HG02943 (cell line): ENCODE results near the gene PSRC1.
"Not testable (repeated sequence)": the region's sequence is repeated elsewhere in the genome, so short reads cannot be mapped to it uniquely, and the experiment has no call there.

ENCODE experiments used
- ATAC-seq: cut with Tn5 transposase; IDR thresholded peaks from one replicate; pipeline ENCODE4 v1.9.1; 2021; ENCODE audit warnings: mild to moderate bottlenecking, low read depth, moderate library complexity; ENCODE audit not compliant: unreplicated experiment

PSRC1 gene

DNA sequence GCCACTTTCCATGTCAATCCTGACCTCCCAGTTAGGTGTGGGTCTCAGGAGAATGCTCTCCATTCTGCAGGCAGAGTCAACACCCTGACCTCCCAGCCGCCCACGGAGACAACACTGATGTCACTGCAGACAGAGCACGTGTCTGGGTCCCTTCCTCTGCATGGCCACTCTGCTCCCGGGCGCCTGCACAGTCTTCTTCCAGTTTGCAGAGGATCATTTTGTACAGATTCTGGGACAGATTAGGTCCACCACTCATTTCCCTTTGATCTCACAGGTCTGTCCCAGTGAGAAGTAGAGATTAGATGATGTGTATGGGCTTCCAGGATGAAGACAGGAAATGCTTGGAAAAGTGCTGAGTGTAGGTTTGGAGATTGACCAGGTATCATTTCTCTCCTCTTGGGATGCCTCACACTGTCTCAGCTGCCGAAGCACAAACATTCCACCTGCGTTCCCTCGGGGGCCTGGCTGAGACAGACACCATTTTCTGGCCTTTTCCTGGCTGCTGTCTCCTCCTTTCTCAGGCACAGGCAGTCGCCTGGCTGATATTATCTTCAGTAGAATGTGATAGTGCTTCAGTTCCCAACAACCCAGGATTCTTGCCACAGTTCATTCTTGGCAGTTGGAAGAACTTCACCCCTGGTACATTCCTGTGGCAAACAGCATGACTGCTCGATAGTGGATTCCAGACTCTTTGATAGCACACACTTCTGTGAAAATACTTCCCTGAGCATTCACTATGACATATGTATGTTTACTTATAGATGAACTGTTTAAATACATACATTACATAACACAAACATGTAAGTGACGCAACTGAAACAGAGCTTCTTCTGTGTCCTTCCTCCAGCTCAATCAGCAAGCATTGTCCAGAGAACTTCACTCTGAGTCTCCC lies 16.0 kb upstream of the PSRC1 start:
- ATAC-seq: no peak

GRCh38 chr1:109296782-109297181 lies 13.8 kb upstream of the PSRC1 start:
- ATAC-seq: no peak

DNA sequence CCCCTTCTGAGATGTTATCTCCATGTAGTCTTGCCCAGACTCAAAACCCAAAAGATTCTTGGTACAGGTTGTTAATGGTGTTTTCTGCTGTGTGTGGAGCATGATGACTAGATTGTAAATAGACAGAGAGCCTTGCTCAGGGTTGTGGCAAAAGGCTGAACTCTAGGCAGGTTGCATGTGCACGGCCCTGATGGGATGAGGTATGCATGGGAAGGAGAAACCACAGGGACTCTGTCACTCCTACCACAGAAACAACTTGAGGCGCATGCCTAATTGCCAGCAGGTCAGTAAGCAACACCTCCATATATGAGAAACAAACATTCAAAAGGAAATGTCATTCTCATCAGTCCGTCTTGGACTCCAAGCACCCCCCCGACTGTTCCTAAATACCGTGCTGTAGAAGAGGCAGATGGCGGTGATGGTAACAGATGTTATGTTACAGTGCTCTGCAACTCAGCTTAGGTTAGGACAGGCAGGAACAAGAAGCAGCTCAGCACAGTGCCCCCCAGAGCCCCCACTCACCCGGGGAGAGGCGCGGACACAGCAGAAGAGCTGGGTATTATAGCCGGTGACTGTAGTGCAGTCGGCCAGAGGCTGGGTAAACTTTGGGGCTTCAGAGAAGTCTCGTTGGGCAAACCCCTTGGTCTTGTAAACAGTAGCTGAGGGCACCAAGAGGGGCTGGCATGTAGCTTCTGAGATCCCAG lies 12.9 kb upstream of the PSRC1 start:
- no peak for ATAC-seq

DNA sequence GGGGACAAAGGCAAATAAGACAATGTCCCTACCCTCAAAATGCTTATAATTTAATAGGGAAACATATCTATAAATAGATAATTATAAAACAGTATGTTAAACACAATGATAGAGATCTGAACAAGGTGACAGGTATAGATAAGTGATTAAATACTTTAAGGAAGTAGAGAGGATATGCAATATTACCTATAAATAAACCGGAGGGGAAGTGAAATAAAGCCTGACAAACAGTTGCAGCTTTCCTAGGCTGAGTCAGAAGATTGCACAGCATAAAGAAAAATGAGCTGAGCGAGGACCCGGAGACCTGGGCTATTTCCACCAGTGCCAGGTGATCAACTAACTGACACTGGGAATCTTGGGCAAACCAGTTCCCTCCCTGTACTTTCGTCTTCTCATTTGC lies 11.5 kb upstream of the PSRC1 start:
- no peak for ATAC-seq

GRCh38 chr1:109293026-109293425 lies 10.1 kb upstream of the PSRC1 start:
- ATAC-seq: no peak

DNA sequence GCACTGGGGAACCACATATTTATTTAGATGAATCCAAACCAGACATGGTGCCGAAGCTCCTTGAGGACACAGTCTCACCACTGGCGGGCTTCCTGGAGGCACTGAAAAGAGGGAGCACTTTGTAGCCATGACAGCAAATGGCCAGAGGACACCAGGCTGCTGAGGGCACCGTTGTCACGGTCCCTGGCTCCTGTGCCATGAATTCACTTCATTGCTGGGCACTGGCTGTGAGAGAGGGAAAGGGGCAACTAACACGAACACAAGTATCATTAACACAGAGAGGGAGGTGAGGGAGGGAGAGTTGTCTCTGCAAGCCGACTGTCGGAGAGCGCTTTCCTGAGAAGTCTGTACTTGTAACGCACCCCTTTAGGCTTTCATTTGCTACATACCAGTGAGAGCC lies 9.4 kb upstream of the PSRC1 start:
- ATAC-seq: no peak

GRCh38 chr1:109290998-109291397 lies 8.1 kb upstream of the PSRC1 start:
- no peak for ATAC-seq

- ATAC-seq: no peak
These were observed 7.2 kb upstream of the PSRC1 start for GRCh38 chr1:109290137-109290536.

- not testable (repeated sequence) for ATAC-seq
These were observed 3.8 kb upstream of the PSRC1 start for GRCh38 chr1:109286762-109287161.

DNA sequence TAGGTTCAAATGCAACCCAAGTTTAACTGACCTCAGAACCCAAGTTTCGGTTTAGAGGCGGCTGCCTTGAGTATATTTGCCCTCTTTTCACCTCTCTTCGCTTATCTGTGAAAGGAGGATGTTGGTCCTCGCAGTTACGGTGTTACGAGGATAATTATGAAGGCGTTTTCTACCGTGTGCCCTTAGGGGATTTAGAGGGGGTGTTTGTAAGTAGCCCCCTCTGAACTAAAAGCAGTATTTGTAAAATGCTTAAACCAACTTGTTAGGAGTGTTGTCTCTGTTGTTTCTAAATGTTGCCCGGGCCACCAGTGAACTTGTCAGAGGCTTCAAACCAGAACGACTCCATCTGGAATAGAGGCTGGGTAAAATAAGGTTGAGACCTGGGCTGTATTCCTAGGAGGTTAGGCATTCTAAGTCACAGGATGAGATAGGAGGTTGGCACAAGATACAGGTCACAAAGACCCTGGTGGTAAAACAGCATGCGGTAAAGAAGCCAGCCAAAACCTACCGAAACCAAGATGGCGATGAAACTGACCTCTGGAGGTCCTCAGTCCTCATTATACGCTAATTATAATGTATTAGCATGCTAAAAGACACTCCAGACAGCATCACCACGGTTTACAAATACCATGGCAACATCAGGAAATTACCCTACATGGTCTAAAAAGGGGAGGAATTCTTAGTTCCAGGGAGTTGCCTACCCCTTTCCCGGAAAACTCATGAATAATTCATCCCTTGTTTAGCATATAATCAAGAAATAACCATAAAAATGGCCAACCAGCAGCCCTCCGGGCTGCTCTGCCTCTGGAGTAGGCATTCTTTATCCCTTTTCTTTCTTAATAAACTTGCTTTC lies 1.0 kb upstream of the PSRC1 start:
- no peak for ATAC-seq

- no peak for ATAC-seq
These were observed 421 bp downstream of the PSRC1 start for GRCh38 chr1:109282497-109282951.

DNA sequence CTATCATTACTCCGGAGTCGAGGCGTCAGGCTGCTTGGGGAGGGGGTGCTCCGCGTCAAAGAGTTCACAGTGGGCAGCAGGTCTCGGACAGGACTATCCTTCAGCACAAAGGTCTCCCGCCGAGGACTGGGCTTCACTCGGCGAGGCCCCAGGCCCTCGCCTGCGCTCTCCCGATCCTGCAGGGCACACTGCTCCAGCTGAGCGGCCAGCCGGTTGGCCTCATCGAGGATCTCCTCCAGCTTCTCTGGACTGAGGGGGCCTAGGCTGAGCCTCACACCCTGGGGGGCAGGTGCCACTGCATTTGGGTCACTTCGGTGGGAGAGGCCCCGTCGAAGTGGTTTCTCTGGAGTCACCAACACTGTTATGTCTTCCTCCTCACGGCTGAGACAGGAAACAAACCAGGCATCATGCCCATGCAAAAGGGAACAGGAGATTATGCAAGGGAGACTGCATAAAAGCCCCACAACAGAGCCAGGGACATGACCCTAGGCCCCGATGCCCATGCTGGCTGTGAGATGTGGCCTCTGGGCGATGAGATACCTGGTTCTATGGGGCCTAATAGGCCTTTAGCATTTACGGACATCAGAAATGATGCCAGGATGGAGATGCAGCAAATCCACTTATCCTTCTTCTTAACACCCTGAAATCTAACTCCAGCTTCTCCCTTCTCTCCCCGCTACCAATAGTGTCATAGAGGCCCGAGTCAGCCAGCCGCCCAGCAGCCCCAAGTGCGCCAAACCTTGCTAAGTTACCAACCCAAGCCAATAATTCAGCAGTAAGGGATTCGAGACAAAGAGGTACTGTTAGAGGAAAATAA lies 1.1 kb downstream of the PSRC1 start:
- ATAC-seq: no peak

GRCh38 chr1:109280862-109281261 lies 2.1 kb downstream of the PSRC1 start:
- ATAC-seq: no peak

DNA sequence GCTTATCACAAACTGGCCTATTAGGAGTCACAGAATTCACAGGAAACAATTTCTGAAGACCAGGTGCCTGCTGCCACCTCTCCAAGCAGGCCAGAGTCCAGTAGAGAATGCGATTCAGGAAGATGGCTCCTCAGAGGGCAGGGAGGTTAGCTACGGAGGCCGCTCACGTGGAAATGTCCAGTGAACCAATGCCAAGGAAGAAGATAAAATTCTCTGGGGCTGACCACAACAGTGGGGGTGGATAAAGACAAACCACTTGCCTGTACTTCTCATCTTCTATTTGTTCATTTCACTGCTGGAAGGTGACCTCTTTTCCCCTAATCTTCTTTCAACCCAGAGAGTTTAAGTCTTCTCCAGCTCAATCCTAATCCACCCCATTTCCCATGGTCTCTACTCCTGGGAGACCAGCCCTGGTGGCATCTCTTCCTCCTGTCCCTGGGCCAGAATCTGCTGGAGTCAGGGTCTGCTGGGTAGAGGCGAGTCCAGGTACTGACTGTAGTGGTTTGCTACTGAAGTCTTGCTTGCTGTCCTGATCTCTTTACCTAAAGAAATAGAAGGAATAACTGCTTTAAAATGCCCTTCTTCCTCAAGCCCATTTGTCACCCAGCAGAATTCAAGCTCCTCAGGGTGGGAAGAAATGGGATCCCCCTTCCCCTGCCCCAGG lies 3.2 kb downstream of the PSRC1 start:
- no peak for ATAC-seq

DNA sequence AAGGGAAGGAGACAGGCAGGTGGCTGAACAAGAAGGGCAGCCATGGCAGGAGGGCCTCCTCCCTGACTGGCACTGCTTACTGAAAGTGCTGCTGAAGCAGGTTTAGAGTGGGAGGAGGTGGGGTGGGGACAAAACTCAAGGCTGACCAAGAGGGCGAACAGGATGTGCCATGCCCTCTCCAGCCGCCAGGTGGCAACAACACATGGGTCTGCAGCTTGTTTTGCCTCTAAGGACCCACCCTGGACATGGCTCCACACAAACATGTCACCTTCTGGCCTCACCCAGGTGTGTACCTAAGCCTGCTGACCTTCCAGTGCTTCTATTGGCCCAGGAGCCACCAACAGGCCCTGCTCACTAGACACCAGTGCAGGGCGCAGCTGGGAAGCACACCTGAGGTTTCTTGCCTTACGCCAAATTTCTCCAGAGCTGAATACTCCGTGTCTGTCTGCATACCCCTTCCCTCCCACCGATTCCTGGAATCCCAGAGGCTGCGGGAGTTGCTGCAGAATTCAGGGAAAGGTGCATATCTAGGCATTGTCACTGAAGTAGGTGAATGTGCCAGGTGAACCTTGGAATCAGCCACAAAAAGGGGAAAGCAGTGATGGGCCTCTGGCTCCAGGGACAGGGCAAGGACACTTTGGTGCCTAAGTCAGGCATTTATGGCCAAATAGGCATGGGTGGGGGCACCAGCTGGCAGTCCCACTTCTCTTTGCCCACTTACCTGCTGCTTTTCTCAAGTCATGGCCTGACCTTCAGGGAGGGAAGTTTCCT lies 5.3 kb downstream of the PSRC1 start:
- ATAC-seq: no peak

GRCh38 chr1:109275706-109276345 lies 7.1 kb downstream of the PSRC1 start:
- ATAC-seq: no peak

DNA sequence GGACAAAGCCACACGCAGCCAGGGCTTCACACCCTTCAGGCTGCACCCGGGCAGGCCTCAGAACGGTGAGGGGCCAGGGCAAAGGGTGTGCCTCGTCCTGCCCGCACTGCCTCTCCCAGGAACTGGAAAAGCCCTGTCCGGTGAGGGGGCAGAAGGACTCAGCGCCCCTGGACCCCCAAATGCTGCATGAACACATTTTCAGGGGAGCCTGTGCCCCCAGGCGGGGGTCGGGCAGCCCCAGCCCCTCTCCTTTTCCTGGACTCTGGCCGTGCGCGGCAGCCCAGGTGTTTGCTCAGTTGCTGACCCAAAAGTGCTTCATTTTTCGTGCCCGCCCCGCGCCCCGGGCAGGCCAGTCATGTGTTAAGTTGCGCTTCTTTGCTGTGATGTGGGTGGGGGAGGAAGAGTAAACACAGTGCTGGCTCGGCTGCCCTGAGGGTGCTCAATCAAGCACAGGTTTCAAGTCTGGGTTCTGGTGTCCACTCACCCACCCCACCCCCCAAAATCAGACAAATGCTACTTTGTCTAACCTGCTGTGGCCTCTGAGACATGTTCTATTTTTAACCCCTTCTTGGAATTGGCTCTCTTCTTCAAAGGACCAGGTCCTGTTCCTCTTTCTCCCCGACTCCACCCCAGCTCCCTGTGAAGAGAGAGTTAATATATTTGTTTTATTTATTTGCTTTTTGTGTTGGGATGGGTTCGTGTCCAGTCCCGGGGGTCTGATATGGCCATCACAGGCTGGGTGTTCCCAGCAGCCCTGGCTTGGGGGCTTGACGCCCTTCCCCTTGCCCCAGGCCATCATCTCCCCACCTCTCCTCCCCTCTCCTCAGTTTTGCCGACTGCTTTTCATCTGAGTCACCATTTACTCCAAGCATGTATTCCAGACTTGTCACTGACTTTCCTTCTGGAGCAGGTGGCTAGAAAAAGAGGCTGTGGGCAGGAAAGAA lies 8.1 kb downstream of the PSRC1 start:
- ATAC-seq: no peak
